ENCODE data around the gene MAF.

MAF gene

DNA sequence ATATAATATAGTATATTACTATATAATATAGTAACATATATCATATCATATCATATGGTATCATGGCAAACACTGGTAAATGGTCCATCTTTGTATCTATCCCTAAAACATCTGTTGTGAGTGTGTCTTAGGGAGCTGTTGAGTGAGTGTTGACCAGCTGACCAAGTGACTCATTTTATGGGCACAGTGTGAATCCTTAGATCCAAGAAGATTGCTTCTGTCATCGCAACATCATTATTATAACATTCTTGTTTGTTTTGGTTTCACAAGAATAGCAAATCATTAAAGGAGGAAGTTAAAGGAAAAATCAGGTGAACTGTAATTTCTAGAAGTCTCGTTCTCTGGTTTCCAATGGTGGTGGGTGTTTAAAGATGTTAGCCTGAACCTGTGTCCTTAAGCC, 11.7 kb upstream of the MAF start:
- DNase-seq (ENCODE audit: low read depth in 2 of 2): no peak

DNA sequence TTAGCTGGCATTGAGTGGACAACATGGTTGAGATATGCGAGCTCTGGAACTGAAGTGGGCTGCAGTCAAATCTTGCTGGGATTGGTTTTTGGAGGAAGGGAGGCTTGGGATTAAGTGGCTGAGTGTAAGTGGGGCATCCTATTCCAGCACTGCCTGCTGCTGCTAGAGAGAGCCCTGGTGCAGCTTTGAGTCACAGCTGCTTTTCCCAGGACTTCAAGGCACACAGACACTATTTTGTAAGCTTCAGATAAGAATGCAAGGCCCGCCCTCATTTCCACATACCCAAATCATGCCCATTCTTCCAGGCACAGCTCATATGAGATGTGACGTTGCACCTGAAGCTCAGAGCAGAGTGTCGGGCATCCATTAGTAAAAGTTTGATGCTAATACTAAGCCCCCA, 10.2 kb upstream of the MAF start:
- no peak for DNase-seq (ENCODE audit: low read depth in 2 of 2)

- DNase-seq (ENCODE audit: low read depth in 2 of 2): no peak
Measured at GRCh38 chr16:79609861-79610260, 9.3 kb upstream of the MAF start.

- no peak for DNase-seq (ENCODE audit: low read depth in 2 of 2)
Measured at GRCh38 chr16:79608976-79609375, 8.4 kb upstream of the MAF start.

GRCh38 chr16:79607587-79607986, 7.0 kb upstream of the MAF start:
- no peak for DNase-seq (ENCODE audit: low read depth in 2 of 2)

- DNase-seq (ENCODE audit: low read depth in 2 of 2): no peak
Measured at GRCh38 chr16:79605999-79606398, 5.5 kb upstream of the MAF start.

DNA sequence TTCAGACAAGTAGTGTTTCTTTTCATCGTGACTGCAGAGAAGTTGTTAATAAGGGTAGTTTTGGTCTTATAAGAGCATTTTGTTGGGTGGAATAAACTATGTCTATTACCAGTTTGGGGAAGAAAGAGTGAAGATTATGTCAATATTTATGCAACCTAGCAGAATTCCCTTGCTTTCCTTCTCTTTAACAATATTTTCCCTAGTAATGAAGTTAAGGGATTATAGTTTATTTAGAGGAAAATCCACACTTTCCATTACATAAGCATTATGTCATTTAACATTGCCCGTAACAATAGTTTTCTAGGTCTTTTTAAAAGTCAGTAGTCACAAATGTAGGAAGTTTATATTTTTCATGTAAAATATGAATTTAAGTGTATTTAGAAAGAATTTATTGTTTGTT, 2.5 kb upstream of the MAF start:
- no peak for DNase-seq (ENCODE audit: low read depth in 2 of 2)

DNA sequence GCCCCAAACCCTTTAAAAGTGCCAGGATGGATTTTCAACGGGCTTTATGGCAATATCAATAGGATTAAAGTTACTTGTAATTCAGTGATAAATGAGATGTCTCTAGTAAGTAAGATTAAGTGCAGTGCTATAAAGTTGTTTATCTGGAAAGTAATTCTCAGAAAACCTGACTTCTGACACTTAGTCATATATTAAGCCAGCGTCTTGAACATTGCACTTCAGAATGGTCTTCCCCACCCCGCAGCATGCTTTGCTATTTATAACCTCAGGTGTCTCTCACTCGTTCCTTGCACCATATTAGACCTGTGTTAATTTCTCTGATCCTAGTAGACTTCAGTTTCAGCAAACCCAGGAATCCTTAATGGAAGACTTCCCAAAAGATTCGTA, 2.1 kb upstream of the MAF start:
- DNase-seq (ENCODE audit: low read depth in 2 of 2): no peak

DNA sequence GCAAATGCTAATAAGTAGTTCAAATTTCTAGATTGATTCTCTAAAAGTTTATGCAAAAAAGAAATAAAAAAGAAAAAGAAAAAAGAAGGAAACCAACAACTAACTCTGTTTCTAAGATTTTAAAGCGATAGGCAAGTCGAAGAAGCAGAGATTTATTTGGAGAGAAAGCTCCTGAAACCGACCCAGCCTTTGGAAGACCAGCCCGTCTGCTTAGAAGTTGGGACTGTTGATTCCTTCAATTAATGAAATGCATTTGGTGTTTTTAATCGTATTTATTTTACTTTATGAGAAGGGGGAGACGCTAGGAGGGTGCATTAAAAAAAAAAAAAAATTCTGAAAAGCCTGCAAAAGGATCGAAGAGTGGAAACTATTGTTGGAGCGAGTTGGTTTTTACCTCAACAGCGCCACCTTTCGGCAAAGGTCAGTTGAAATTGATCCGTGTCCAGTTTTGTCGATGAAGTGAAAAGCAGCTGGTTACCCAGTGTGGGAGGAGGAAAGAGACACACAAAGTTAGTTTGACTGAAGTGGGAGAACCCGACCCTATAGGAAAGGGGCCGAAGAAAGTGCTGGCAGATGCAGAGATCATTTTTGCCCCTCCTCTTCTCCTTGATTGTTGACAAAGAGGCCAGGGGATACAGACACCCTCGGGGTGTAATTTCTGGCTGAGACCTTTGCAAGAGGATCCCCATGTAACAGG, 1.5 kb upstream of the MAF start:
- DNase-seq (ENCODE audit: low read depth in 2 of 2): peak; percentile 69 to 79

DNA sequence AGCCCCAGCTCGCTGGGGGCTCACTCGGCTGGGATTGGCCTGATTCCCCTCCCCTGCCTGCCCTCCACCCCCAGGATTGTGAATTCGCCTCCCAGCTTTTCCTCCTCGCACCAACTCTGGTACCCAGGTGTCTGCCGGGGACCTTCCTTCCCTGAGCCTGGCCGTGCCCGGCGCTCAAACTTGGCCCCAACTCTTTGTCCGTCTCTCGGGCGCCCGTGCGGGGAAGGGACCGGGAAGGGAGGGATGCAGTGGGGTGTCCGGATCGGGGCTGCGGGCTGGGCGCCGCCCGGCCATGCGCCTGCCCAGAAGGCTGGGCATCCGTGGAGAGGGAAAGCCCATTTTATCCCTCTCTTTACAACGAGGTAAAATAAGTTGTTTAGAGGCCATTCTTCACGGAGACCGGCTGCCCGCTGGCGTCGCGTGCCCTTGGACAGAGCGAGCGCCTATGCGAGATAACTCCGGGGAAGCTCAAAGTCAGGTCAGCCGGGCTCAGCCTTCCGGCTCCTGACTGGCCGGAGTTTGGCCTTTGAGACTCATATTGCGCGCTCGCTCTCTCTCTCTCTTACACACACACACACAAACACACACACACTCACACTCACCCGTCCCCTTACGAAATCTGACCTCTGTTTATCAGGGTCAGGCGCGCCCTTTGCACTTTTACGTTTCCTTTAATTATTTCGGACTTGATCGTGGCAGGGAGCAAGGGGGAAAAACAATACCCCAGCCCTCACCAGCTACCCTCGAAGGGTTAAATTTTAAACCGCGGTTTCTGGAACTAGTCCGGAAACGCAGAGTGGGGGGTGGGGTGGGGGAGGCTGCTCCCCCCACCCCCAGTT, 774 bp upstream of the MAF start:
- no peak for DNase-seq (ENCODE audit: low read depth in 2 of 2)

DNA sequence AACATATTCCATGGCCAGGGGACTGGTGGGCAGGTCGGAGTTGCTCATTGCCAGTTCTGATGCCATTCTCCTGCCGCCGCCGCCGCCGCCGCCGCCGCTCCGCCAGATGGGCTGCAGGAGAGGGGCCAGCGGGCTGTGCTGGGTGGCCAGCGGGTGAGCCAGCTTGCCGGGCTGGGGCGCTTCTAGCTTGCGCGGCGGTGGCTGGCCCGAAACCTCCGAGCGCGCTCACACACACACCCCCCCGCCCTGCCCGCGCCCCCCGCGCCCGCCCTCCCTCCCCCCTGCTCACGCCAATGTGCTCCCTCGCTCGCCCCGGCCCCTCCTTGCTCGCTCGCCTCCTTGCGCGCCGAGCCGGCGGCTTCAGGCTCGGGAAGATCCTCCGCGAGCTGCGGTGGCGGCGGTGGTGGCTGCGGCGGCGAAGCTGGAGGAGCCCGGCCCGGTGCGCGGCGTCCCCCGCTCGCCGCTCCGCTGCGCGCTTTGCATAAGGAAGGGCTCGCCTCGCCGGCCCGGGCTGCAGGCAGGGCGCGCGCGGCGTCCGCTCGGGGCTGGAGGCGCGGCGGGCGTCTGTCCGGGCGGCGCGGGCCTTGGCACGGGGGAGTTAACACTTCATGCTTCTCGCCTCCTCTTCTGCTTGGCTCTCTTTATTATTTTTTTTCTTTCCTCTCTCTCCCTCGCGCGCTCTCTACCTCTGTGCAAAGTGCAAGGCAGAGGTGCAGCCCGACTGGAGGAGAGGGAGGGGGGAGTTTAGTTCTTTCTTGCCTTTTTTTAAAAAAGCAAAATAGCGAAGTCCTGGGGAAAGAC, 500 bp downstream of the MAF start:
- DNase-seq (ENCODE audit: low read depth in 2 of 2): no peak

- no peak for DNase-seq (ENCODE audit: low read depth in 2 of 2)
Measured at GRCh38 chr16:79599256-79599836, 1.2 kb downstream of the MAF start.

GRCh38 chr16:79598348-79599181, 2.0 kb downstream of the MAF start:
- DNase-seq (ENCODE audit: low read depth in 2 of 2): no peak

DNA sequence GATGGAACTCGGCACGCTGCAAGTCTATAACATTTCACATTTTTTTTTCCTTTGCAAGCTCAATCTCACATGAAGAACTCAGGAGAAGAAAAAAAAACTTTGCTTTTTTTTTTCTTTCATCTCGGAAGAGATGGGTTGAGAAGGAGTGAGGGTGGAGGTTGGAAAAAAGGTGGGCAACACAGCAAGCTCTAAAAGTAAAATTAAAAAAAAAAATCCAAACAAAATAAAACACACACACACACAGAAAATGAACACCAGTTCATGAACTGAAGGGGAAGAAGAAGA, 2.5 kb downstream of the MAF start:
- no peak for DNase-seq (ENCODE audit: low read depth in 2 of 2)

GRCh38 chr16:79597277-79598062, 3.1 kb downstream of the MAF start:
- no peak for DNase-seq (ENCODE audit: low read depth in 2 of 2)

DNA sequence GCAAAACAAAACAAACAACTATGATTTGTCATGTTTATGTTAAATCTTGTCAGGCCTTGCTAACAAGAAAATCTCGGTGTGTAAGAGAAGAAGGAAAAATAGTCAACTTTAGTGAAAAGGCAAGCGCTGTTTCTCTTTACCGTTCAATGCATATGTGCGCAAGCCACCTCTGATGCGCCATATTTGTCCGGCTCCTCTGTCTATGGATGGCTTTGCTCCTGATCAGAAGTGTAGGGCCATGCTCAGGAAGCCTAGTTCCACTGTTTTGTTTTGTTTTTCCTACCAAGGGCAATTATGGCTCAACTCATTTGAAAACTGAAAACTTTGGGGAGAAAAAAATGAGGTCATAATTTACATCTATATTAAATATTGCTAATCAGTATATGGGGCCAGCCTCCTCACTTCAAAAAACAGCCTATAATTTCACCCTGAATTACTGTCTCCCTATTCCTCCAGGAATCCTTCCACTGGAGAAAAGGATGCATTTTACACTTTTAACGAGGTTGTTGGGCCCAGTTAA, 4.5 kb downstream of the MAF start:
- DNase-seq (ENCODE audit: low read depth in 2 of 2): no peak

- DNase-seq (ENCODE audit: low read depth in 2 of 2): no peak
Measured at GRCh38 chr16:79595231-79595641, 5.3 kb downstream of the MAF start.

DNA sequence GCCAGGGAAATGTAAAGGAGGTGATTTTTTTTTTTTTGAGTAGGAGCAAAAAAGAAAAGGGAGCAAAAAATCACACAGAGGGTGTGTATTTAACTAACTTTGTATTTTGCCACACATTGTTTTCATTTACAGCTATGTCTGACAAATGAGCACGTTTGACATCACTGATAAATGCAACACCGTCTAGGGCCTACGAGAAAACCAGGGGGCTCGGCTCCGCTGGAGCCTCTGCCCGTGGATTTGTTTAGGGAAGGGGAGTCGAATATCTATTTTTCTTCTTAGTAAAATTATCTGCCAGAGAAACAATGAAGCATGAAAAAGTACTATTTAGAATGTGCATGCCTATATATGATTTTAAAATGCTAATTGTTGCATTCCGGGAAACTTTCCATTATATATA, 6.8 kb downstream of the MAF start:
- no peak for DNase-seq (ENCODE audit: low read depth in 2 of 2)

GRCh38 chr16:79593074-79593531, 7.4 kb downstream of the MAF start:
- no peak for DNase-seq (ENCODE audit: low read depth in 2 of 2)

- DNase-seq (ENCODE audit: low read depth in 2 of 2): no peak
Measured at GRCh38 chr16:79592186-79592585, 8.4 kb downstream of the MAF start.
